Osteocyte (in vitro differentiated cells): ENCODE results near the gene TSPAN11. TPM values are rescaled to one million over a fixed set of nuclear protein-coding genes. Genes with fewer than 3 reads are reported as not detected.

Source experiments
- DNase-seq: peaks from one replicate; pipeline ENCODE4 v3.0.0; 2021; ENCODE audit warnings: mixed read lengths; ENCODE audit not compliant: unreplicated experiment; ENCODE audit errors: extremely low spot score
- H3K27ac Mint-ChIP-seq: one replicate; pipeline ENCODE4 v1.8.0; 2021; ENCODE audit warnings: mild to moderate bottlenecking, mixed read lengths; ENCODE audit not compliant: unreplicated experiment
- H3K27me3 Mint-ChIP-seq: one replicate; pipeline ENCODE4 v1.8.0; 2021; ENCODE audit warnings: mixed read lengths; ENCODE audit not compliant: unreplicated experiment
- H3K36me3 Mint-ChIP-seq: one replicate; pipeline ENCODE4 v1.8.0; 2021; ENCODE audit warnings: mixed read lengths; ENCODE audit not compliant: unreplicated experiment
- H3K4me1 Mint-ChIP-seq: one replicate; pipeline ENCODE4 v1.8.0; 2021; ENCODE audit warnings: mixed read lengths; ENCODE audit not compliant: unreplicated experiment
- H3K4me3 Mint-ChIP-seq: one replicate; pipeline ENCODE4 v1.8.0; 2021; ENCODE audit warnings: mild to moderate bottlenecking, moderate library complexity, mixed read lengths; ENCODE audit not compliant: unreplicated experiment
- H3K9me3 Mint-ChIP-seq: one replicate; pipeline ENCODE4 v1.8.0; 2021; ENCODE audit warnings: mixed read lengths; ENCODE audit not compliant: unreplicated experiment
- total RNA-seq: library from RNA; stranded (reverse); gene quantifications from 2 replicates; pipeline ENCODE4 v1.2.1, GENCODE V29; 2021
- TF ChIP-seq, protein P1 (sequence below): fragments of 200-600 bp; sonication (generic); IDR thresholded peaks from 2 replicates; pipeline ENCODE4 v1.5.0; 2021; ENCODE audit warnings: antibody characterized with exemption, mild to moderate bottlenecking, moderate library complexity

The TSPAN11 gene
- total RNA-seq, 1 donor from 2014 or later, result 9.2 TPM

DNA sequence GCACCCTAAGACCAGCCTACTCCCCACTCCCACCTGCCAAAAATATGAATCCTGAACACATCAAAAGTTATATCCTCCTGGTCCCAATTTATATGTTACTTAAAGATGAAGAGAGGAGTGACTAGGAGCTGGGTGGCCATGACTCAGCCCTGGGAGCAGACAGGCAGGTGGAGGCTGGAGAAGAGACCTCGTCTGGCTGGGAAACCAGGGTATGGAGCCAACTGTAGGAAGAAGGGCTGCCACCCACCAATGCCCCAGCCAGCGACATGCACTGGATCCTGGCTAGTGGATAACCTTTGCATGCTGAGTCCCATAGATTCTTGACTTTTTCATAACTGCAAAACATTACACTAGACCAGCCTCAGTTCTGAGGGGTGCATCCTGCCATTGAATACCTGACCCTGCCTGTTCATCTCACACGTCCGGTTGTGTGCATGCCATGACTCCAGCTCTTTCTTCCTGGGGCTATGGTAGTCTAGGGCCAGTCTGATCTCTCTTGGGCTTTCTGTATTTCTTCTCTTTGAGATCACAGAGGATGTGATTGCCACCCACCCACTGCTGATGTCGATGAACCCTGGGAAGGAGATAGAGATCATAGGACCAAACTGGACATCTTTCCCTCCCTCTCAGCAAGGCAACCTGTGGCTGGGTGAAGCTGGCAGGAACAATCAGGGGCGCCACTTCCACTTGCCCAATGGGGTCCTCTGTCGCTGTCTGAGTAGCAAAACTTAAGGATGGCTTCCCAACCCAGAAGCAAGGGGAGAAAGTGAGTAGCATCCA lies 77.5 kb downstream of the TSPAN11 start:
- TF ChIP-seq, protein P1, sequence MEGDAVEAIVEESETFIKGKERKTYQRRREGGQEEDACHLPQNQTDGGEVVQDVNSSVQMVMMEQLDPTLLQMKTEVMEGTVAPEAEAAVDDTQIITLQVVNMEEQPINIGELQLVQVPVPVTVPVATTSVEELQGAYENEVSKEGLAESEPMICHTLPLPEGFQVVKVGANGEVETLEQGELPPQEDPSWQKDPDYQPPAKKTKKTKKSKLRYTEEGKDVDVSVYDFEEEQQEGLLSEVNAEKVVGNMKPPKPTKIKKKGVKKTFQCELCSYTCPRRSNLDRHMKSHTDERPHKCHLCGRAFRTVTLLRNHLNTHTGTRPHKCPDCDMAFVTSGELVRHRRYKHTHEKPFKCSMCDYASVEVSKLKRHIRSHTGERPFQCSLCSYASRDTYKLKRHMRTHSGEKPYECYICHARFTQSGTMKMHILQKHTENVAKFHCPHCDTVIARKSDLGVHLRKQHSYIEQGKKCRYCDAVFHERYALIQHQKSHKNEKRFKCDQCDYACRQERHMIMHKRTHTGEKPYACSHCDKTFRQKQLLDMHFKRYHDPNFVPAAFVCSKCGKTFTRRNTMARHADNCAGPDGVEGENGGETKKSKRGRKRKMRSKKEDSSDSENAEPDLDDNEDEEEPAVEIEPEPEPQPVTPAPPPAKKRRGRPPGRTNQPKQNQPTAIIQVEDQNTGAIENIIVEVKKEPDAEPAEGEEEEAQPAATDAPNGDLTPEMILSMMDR, result no peak
- no peaks in the 10 kb centered on the region for H3K36me3 Mint-ChIP-seq
- no peak overlapping the region for H3K4me3 Mint-ChIP-seq
- H3K4me1 Mint-ChIP-seq, result peaks cover 4% of the 10 kb centered on the region
- no peaks in the 10 kb centered on the region for H3K9me3 Mint-ChIP-seq
- peaks cover 27% of the 10 kb centered on the region for H3K27me3 Mint-ChIP-seq
- no peak overlapping the region for H3K27ac Mint-ChIP-seq
- no peak for DNase-seq

DNA sequence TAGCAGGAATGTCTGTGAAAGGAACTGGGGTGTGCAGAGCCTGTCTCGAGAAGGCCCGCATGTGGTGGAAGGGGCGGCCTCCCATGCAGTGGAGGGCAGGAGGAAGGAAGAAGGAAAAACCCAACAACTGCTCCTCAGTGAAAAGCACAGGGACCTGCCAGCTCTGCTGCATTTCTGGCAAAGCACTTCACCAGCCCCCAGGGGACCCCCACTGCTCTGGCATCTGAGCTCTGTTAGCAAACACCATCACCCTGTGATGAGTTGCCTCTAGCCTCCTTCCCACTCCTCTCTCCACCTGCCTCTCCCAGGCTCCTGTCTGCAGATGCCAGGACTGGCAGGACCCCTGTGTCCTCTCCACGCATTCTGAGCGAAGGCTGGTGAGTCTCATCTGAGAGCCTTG lies 78.1 kb downstream of the TSPAN11 start:
- H3K27ac Mint-ChIP-seq, result no peak overlapping the region
- TF ChIP-seq, protein P1, result no peak
- H3K4me3 Mint-ChIP-seq, result no peak overlapping the region
- H3K27me3 Mint-ChIP-seq, result peaks cover 26% of the 10 kb centered on the region
- H3K4me1 Mint-ChIP-seq, result peaks cover 4% of the 10 kb centered on the region
- H3K36me3 Mint-ChIP-seq, result no peaks in the 10 kb centered on the region
- no peak for DNase-seq
- no peaks in the 10 kb centered on the region for H3K9me3 Mint-ChIP-seq

DNA sequence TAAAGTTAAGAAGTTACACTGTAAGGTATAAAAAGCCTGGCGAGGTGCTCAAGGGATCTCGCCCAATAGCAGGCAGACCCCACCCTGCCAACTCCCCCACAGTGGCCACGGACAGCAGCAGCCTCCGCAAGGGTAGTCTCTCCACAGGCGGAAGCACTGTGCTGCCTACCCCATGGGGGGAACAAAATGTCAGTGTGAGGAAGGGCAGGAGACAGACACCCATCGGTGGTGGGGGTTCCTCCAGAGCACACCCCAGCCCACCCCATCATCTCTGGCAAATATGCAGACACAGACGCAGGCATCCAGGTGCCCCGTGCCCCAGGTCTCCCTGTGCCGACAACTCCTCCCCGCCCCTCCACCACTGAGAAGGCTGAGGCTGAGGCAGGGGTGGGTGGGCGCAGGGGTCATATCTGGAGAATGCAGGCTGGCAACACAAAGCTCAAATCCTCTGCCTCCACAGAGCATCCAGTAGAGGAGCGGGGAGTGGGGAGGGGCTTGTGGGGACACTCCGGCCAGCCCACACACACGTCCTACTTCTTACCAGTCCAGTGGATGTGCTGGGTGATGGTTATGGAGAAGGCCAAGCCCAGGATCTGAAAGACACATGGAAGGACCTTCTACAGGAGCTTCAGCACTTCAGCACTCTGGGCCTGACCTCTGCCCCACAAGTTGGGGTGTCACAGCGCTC lies 78.9 kb downstream of the TSPAN11 start:
- no peak for DNase-seq
- no peaks in the 10 kb centered on the region for H3K36me3 Mint-ChIP-seq
- H3K27ac Mint-ChIP-seq, result no peak overlapping the region
- H3K4me3 Mint-ChIP-seq, result no peak overlapping the region
- H3K9me3 Mint-ChIP-seq, result no peaks in the 10 kb centered on the region
- peaks cover 4% of the 10 kb centered on the region for H3K4me1 Mint-ChIP-seq
- peaks cover 21% of the 10 kb centered on the region for H3K27me3 Mint-ChIP-seq
- TF ChIP-seq, protein P1, result no peak

DNA sequence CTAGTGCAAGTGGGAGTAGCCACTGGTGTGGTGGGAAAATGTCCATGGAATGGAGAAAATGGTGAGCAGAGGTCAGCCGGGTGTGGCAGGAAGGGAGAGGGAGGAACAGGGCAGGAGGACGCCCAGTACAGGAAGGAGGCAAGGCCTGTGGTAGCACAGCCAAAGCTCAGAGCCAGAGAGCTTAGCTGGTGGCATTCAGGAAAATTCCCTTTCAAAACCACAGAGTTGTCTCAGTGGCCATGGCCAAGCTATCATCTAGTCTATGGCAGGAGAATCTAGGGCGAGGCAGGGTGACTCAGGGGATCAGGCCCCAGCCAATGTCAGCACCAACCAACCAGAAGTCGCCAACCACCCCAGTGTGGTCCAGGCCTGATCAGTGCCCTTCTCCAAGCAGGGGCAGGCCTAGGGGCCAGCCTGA lies 79.4 kb downstream of the TSPAN11 start:
- no peak for DNase-seq
- Mint-ChIP-seq H3K4me3 (no peak overlapping the region), H3K27me3 (peaks cover 17% of the 10 kb centered on the region), H3K4me1 (peaks cover 4% of the 10 kb centered on the region), H3K9me3 (no peaks in the 10 kb centered on the region), H3K36me3 (no peaks in the 10 kb centered on the region), H3K27ac (no peak overlapping the region)
- TF ChIP-seq, protein P1, result no peak

DNA sequence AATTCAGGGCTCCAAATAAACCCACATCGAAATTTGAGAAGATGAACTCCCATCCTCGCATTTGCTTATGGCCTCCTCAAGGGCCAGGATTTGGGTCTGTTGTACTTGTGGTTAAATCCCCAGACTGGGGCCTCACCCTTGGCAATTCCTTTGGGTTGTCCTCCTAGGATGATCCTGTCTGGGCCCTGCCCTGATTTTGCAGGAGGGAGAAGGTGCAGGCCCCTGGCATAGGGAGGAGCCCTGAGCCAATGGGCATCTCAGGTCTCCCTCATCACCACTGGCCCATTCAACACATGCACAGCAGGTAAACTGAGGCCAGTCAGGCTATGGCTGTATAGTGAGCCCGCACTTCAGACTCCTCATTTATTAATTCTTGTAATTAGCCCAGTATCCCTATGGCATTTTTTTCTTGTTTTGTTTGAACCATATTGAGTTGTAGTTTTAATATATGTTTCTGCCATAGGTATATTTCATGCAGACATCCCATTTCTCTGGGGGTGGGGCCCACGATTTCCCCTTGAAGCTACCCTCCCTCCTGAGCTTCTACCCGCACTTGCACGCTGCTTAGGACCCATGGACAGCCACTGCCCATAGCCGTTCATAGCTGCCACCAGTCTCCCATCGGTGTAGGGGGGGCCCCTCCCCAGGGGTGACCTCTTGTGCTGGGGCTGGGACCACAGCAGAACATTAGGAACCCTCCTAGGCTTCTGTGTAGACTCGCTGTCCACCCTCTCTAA lies 80.0 kb downstream of the TSPAN11 start:
- TF ChIP-seq, protein P1, result no peak
- Mint-ChIP-seq H3K27me3 (peaks cover 16% of the 10 kb centered on the region), H3K36me3 (no peaks in the 10 kb centered on the region), H3K4me3 (no peak overlapping the region), H3K4me1 (peaks cover 4% of the 10 kb centered on the region), H3K27ac (no peak overlapping the region), H3K9me3 (no peaks in the 10 kb centered on the region)
- no peak for DNase-seq
